Fibroblast of skin of left quadriceps (primary cell): Measurements from ENCODE around the gene DUSP11.
"Not testable (repeated sequence)": the region's sequence is repeated elsewhere in the genome, so short reads cannot be mapped to it uniquely, and the experiment has no call there.

ENCODE experiments used
- DNase-seq, 2 experiments: peaks; one replicate each; pipeline ENCODE4 v3.0.0-alpha.2; 2013; ENCODE audit warnings: low read depth in 2 of 2

DUSP11 gene

GRCh38 chr2:73772819-73773218 is 7.1 kb downstream of the DUSP11 start:
- no peak for DNase-seq

- no peak for DNase-seq
These were observed 9.2 kb downstream of the DUSP11 start for GRCh38 chr2:73770725-73771124.

- DNase-seq: no peak
These were observed 12.9 kb downstream of the DUSP11 start for GRCh38 chr2:73766994-73767393.

DNA sequence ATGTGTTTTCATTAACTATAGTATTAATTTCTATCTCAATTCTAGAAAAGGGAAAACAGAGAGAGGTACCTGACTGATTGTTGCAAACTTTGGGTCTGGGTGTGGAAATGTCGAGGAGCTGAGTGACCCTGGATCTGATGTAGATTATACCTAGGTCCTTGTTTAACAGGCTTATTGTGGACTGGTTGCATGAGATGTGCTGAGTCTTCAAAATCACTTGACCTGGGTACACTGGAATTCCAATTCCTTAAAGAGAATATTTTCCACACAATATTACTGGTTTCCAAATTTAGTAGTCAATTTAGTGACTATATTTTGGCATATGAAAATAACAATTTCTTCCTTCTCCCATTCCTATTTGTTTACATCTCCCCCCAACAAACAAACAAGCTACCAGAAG is 13.6 kb downstream of the DUSP11 start:
- no peak for DNase-seq

DNA sequence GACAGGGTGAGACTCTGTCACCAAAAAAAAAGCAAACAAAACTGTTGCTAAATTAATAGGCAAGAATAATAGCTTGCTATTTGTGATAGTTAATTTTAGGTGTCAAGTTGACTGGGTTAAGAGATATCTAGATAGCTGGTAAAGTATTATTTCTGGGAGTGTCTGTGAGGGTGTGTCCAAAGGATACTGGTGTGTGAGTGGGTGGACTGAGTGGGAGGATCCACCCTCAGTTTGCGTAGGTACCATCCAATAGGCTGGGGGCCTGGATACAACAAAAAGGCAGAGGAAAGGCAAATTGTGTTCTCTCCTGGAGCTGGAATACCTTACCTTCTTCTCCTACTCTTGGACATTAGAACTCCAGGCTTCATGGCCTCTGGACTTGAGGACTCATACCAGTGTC is 15.0 kb downstream of the DUSP11 start:
- DNase-seq: no peak

- DNase-seq: no peak
These were observed 17.3 kb downstream of the DUSP11 start for GRCh38 chr2:73762571-73762970.

GRCh38 chr2:73759904-73760303 is 20.0 kb downstream of the DUSP11 start:
- DNase-seq: no peak

- DNase-seq: no peak
These were observed 20.6 kb downstream of the DUSP11 start for GRCh38 chr2:73759285-73759764.

GRCh38 chr2:73754332-73754731 is 25.6 kb downstream of the DUSP11 start:
- not testable (repeated sequence) for DNase-seq

- DNase-seq: no peak
These were observed 30.6 kb downstream of the DUSP11 start for GRCh38 chr2:73749314-73749713.

DNA sequence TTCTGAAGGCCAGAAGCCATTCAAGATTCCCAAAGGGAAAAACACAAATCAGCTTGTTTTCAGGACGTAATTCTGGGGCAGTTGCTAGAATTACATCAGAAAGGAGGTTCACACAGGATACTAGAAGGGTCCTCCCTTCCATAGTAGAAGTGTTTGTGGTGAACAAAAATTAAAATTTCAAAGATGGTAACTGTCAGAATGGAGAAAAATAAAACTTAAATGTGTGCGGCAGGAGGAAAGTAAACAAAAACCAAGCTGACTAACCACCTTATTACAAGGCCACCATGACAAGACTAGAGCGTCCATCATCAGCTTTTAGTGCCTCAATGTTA is 33.1 kb downstream of the DUSP11 start:
- no peak for DNase-seq

GRCh38 chr2:73746015-73746876 is 33.7 kb downstream of the DUSP11 start:
- no peak for DNase-seq

GRCh38 chr2:73740767-73741166 is 39.1 kb downstream of the DUSP11 start:
- no peak for DNase-seq

DNA sequence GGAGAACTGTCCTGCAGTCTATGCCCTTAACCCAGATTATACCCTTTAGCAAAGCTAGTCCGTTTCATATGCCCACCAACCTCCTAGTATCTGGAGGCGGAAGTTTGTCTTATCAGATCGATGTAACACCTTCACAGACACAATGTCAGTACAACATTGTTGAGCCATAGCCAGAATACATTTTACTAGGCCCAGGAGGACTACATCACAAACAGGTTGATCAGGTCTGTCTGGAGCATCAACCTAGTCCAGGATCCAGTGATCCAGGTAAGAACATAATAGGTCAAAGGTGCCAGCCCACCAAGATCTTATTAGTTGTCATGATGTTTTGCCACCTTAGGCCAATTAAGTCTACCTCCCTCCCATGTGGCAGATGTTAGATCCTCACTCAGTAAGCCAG is 40.8 kb downstream of the DUSP11 start:
- no peak for DNase-seq

GRCh38 chr2:73736855-73737779 is 42.8 kb downstream of the DUSP11 start, which contains the start of gene TPRKB:
TPRKB (minus strand) TSS chr2:73737345; CDS start chr2:73734569, 2,776 bp downstream.
- peak; percentile 95 for DNase-seq

DNA sequence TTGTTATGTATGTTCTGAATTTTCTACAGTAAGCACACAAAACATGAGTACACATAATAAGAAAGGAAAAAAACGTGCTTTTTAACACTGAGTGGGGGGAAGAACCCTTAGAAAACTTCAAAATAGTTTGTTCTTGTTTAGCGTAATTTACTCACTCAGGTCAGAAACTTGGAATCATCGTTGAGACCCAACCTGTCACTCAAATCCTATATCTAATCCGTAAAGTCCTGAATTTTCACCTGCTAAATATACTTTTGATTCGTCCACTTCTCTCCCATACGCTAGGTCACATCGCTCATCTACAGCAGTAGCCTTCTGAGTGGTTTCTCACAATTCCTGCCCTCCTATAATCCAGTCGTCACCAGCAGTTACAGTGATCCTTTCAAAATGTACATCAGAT is 43.5 kb downstream of the DUSP11 start:
- no peak for DNase-seq

- no peak for DNase-seq
These were observed 49.1 kb downstream of the DUSP11 start for GRCh38 chr2:73730810-73731209.

DNA sequence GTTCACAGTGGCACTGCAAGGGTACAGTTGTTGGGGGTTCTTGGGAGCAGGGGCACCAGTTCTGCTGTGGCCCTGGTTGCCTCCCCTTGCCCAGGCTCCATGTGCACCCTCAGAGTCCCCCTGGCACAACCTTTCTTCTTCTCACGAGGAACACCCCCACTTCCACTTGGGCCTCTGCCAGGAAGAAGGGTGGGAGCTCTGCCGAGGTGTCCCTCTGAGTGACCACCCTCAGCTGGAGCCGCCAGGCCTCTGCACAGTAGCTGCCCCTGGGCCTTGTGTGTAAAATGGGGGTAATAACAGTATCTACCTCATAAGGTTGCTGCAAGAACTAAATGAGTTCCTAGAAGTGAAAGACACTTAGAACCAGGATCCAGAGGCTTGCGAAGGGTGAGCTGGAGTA is 51.2 kb downstream of the DUSP11 start:
- no peak for DNase-seq

DNA sequence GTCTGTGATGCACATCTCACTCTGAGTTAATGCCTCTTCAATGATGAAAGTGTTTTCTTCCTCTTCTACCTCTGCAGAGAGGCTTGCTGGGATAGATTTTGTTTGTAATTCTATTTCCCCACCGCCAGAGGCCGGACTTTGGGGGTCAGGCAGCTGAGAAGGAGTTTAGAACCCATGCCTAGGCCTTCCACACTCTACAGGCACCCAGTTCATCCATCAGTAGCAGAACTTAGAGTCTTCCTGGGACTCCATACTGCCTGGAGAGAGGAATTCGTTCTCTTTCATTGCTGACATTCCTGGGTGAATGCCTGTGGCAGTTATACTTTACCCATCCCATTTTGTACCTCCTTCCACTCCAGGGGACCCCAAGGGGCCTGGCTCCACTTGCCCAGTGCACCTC is 51.9 kb downstream of the DUSP11 start:
- no peak for DNase-seq

DNA sequence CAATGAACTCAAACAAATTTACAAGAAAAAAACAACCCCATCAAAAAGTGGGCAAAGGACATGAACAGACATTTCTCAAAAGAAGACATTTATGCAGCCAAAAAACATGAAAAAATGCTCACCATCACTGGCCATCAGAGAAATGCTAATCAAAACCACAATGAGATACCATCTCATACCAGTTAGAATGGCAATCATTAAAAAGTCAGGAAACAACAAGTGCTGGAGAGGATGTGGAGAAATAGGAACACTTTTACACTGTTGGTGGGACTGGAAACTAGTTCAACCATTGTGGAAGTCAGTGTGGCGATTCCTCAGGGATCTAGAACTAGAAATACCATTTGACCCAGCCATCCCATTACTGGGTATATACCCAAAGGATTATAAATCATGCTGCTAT is 53.2 kb downstream of the DUSP11 start:
- DNase-seq: not testable (repeated sequence)

DNA sequence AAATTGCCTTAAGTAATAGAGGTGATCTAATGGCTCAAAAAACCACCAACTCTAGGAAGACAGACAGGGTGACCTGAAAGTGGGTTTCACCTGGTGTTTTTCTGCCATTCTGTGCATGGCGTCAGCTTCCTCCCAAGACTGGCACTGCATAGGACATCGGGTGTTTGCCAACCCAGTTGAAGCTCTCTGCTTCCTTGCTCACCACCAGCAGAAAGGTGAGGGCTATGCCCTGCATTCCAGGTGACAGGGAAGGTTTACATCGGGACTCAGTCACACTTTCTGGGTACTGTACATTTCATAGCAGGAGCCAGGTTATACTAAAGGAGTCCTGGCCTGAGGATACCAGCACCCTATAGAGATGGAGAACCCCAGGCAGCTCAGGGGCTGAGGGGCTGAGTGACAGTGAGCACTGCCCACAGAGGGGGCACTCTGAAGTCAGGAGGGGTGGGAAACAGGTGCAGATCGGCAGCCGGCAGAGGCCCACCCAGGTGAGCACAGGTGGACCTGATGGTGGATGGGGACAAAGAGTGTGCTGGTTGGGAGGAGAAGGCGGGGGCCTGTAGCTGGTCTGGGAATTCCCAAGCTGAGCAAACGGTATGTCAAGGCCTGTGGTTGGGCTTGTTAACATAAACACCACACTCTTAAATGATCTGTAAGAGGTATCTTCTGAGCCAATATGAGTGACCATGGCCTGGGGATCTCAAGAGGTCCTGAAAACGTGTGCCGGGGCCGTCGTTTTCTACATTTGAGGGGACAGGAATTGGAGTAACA is 60.9 kb downstream of the DUSP11 start:
- DNase-seq: no peak

- DNase-seq: no peak
These were observed 61.5 kb downstream of the DUSP11 start for GRCh38 chr2:73718421-73718820.
